ENCODE data around the gene TP53BP1.
A peak's percentile ranks its signal among the peaks of the same experiment; 100 is the strongest.

The TP53BP1 gene

DNA sequence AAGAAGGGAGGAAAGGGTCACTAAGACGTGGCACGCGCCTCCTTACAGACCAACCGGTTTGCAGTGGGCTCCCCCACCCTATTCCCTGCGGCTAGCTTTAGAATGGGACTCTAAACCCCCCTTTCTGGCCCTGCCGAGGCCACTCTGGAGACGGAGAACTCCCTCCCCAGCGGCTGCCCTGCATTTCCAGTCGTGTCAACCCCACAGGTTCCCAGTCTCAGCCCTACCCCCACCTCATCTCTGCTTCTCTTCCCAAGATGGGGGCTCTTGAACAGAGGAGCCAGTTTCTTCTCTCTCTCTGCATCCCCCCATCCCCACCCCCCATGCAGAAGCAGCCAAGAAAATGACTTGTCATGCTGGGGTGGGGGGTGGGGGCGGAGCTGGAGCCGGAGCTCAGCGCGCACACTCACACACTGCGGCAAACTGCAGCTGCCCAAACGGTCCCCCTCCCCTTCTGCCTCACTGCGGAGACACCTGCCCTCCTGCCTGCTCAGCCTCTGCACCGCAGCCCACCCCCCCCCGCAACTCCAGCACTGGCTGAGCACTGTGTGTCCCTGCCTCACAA lies 25.3 kb upstream of the TP53BP1 start:
- peaks cover 38% of the 10 kb centered on the region for H3K4me1 ChIP-seq (ENCODE audit: control insufficient read depth, insufficient read depth, low read length, unreplicated experiment)
- peak overlapping the region; percentile 13 for H2AFZ ChIP-seq (ENCODE audit: low read length, unreplicated experiment)
- H3K79me2 ChIP-seq (ENCODE audit: control insufficient read depth, insufficient read depth, low read length, unreplicated experiment), result peaks cover 19% of the 10 kb centered on the region
- peak overlapping the region; percentile 99 for H3K4me3 ChIP-seq (ENCODE audit: low read depth, low read length)
- peak overlapping the region; percentile 39; the same call in 1 of the 2 replicates for H3K27ac ChIP-seq (ENCODE audit: low read depth, low read length)
- H3K36me3 ChIP-seq (ENCODE audit: insufficient read depth, low read length), result peaks cover 29% of the 10 kb centered on the region
- no peaks in the 10 kb centered on the region for H3K27me3 ChIP-seq (ENCODE audit: insufficient read depth, low read length)

DNA sequence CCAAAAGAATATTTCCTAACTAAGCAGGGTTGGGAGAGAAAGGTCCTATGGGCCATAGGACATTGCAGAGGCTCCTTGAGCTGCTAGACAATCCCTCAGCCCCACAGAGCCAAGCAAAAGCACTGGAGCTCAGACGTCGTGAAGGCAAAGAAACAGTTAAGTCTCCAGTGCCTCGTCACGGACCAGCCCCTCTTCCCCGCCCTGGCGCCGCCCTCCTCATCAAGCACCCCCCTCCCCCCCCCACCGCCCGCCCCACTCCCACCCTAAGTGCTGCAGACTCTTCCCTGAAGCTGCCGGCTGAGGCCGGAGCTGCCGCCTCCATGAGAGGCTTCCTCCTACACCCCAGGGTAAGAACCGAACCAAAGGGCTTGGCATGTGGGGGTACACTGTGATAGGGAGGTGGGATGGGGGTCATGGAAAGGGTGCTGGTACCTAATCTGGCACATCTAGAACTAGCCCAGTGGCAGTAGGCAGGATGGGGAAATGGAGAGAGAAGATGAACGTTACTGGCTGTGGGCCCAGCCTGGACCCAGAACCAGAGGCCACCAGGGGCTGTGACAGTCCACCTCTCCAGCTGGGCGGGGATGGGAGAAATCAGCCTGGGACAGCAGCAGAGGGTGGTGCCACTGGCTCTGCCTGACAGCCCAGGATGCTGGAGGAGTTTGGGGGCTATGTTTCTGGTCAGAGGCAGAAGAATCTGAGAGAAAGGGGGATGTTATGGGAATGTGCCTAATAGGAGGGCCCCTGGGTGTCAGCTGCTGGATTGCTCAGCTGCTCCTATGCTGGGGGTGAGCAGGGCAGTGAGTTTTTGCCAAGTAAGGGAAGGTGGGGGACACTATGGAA lies 24.6 kb upstream of the TP53BP1 start, which contains the start of gene MAP1A:
Gene MAP1A (plus strand): TSS at position 255 of the 843 bp plus-strand sequence. CDS start 3,866 bp downstream, outside the sequence.
- Histone ChIP-seq H3K4me1 (ENCODE audit: control insufficient read depth, insufficient read depth, low read length, unreplicated experiment) (peaks cover 41% of the 10 kb centered on the region), H2AFZ (ENCODE audit: low read length, unreplicated experiment) (peak within 1 kb of the TSS; percentile 64), H3K36me3 (ENCODE audit: insufficient read depth, low read length) (peaks cover 22% of the 10 kb centered on the region), H3K79me2 (ENCODE audit: control insufficient read depth, insufficient read depth, low read length, unreplicated experiment) (peaks cover 19% of the 10 kb centered on the region), H3K4me3 (ENCODE audit: low read depth, low read length) (peak within 1 kb of the TSS; percentile 99), H3K27me3 (ENCODE audit: insufficient read depth, low read length) (no peaks in the 10 kb centered on the region), H3K27ac (ENCODE audit: low read depth, low read length) (peak within 1 kb of the TSS; percentile 39)

DNA sequence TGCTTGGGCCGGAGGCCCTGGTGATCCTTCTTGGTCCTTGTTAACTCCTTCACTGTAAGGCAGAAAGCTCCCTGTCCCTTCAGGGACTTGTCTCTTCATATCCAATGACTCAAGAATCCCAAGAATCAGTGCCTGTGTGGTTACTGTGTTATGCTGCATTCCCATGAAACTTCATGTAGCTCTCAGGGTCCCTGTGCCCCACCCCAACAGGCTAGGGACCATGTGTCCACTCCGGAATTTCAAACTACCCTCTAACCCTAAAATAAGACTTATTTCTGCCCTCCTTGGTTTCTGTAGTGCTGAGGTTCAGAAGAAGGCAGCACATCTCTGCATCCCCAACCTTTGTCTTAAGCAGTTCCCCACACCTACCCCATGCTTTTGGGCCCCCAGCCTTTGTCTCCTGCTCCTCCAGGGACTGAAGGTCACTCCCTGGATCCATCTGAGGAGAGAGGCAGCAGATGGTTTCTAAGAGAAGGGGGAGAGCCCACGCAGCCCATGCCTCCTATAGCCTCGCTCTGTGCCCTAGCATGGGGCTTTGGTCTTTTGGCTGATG lies 23.9 kb upstream of the TP53BP1 start:
- Histone ChIP-seq H3K27me3 (ENCODE audit: insufficient read depth, low read length) (no peaks in the 10 kb centered on the region), H3K4me1 (ENCODE audit: control insufficient read depth, insufficient read depth, low read length, unreplicated experiment) (peaks cover 41% of the 10 kb centered on the region), H3K27ac (ENCODE audit: low read depth, low read length) (peak overlapping the region; percentile 38), H3K4me3 (ENCODE audit: low read depth, low read length) (peak overlapping the region; percentile 99), H3K79me2 (ENCODE audit: control insufficient read depth, insufficient read depth, low read length, unreplicated experiment) (peaks cover 19% of the 10 kb centered on the region), H3K36me3 (ENCODE audit: insufficient read depth, low read length) (peaks cover 15% of the 10 kb centered on the region), H2AFZ (ENCODE audit: low read length, unreplicated experiment) (peak overlapping the region; percentile 34)

DNA sequence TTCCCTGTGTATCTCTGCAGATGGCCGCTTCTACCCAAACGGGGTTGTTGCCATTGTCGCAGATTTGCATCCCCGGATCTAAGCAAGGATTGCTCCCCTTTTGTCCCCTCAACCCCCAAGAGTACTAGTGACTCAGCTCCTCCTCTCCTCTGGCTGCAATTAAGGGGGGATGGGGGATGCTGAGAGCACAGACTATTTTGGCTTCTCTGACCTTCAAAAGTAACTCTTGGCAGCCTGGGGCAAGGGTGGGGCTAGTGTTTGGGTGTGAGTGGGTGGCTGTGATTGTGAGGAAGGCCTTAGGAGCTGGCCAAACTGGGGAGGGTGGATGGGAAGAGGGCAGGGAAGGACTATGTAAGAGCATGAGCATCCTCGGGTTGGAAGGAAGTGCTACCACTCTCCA lies 23.2 kb upstream of the TP53BP1 start:
- peak overlapping the region; percentile 99 for H3K4me3 ChIP-seq (ENCODE audit: low read depth, low read length)
- H2AFZ ChIP-seq (ENCODE audit: low read length, unreplicated experiment), result peak overlapping the region; percentile 64
- peaks cover 19% of the 10 kb centered on the region for H3K79me2 ChIP-seq (ENCODE audit: control insufficient read depth, insufficient read depth, low read length, unreplicated experiment)
- H3K36me3 ChIP-seq (ENCODE audit: insufficient read depth, low read length), result peaks cover 8% of the 10 kb centered on the region; the same call in 1 of the 2 replicates
- H3K27me3 ChIP-seq (ENCODE audit: insufficient read depth, low read length), result no peaks in the 10 kb centered on the region
- H3K27ac ChIP-seq (ENCODE audit: low read depth, low read length), result peak overlapping the region; percentile 38
- peaks cover 46% of the 10 kb centered on the region for H3K4me1 ChIP-seq (ENCODE audit: control insufficient read depth, insufficient read depth, low read length, unreplicated experiment)

DNA sequence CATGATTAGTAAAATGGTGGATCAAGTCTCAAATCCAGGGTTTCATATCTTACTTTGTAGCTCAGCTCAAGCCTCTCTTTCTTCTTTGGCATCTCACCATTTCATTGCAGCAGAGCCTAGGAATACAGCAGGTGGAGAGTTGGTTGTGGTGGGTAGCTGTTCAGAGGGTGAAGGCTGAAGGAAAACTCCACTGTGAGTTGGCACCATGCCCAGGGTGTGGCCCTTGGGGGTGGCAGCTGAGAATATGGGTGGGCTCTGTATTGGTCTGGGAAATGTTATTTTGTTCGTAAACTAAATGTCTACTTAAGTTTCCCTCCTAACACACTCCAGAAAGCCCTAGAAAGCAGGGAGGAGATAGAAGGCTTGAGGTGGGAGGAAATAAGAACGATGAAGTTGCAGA lies 22.8 kb upstream of the TP53BP1 start:
- Histone ChIP-seq H2AFZ (ENCODE audit: low read length, unreplicated experiment) (no peak overlapping the region), H3K4me3 (ENCODE audit: low read depth, low read length) (peak overlapping the region; percentile 99), H3K4me1 (ENCODE audit: control insufficient read depth, insufficient read depth, low read length, unreplicated experiment) (peaks cover 47% of the 10 kb centered on the region), H3K79me2 (ENCODE audit: control insufficient read depth, insufficient read depth, low read length, unreplicated experiment) (peaks cover 19% of the 10 kb centered on the region), H3K36me3 (ENCODE audit: insufficient read depth, low read length) (peaks cover 4% of the 10 kb centered on the region; the same call in 1 of the 2 replicates), H3K27ac (ENCODE audit: low read depth, low read length) (peak overlapping the region; percentile 38; the same call in 1 of the 2 replicates), H3K27me3 (ENCODE audit: insufficient read depth, low read length) (no peaks in the 10 kb centered on the region)

DNA sequence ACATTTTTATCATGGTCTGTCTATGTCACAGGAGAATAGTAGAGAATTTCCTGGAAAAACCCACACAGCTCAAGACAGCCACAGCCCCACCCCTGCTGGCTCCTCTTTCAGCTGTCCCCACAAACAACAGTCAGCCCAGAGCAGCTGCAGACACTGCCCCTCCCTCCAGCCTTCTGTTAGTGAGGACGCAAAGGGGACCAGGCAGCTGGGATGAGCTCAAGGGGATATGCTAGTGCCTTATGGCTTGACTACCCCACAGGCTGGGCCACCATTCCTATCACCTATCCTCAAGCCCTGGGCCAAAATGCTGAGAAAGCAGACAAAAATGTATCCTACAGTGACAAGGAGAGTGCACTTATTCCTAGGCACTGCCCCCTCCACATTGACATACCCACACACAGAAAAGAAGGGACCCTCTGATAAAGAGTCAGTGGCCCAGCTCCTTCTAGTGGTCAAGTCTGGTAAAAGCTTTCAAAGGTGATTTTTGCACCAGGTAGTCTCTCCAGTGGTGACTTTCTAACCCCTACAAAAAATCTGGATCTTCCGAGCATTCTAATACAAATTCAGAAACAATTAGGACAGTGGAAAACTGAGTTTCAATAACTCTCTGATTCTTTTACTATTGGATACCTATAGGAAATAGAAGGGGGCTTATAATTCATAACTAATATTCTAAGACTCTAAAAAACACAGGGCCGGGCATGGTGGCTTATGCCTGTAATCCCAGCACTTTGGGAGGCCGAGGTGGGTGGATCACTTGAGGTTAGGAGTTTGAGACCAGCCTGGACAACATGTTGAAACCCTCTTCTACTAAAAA lies 21.5 kb upstream of the TP53BP1 start:
- peaks cover 49% of the 10 kb centered on the region for H3K4me1 ChIP-seq (ENCODE audit: control insufficient read depth, insufficient read depth, low read length, unreplicated experiment)
- H3K4me3 ChIP-seq (ENCODE audit: low read depth, low read length), result 0 out of 2 replicates have a peak overlapping the region, but pooled peaks have one; percentile 2
- peak overlapping the region; percentile 89 for H2AFZ ChIP-seq (ENCODE audit: low read length, unreplicated experiment)
- H3K27ac ChIP-seq (ENCODE audit: low read depth, low read length), result peak overlapping the region; percentile 49
- no peaks in the 10 kb centered on the region for H3K36me3 ChIP-seq (ENCODE audit: insufficient read depth, low read length)
- H3K79me2 ChIP-seq (ENCODE audit: control insufficient read depth, insufficient read depth, low read length, unreplicated experiment), result peaks cover 12% of the 10 kb centered on the region
- no peaks in the 10 kb centered on the region for H3K27me3 ChIP-seq (ENCODE audit: insufficient read depth, low read length)

DNA sequence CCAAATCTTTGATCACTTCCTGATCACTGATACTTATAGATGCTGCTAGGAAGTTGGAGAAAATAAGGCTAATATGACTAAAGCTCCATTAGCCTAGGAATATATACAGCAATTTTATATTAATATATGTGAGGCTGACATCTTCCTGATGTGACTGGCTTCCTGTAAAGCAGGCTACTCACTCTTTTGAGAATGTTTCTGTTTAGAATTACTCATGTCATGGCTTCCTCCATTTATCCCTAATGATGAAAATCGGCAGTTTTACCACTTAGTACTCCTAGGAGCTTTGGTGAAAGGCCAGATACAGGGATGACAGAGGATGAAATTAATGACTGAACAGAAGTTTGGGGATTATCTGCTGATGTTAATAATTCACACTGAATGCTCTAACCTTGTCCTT lies 20.6 kb upstream of the TP53BP1 start:
- peaks cover 5% of the 10 kb centered on the region for H3K79me2 ChIP-seq (ENCODE audit: control insufficient read depth, insufficient read depth, low read length, unreplicated experiment)
- H3K4me1 ChIP-seq (ENCODE audit: control insufficient read depth, insufficient read depth, low read length, unreplicated experiment), result peaks cover 53% of the 10 kb centered on the region
- no peaks in the 10 kb centered on the region for H3K27me3 ChIP-seq (ENCODE audit: insufficient read depth, low read length)
- peak overlapping the region; percentile 49 for H3K27ac ChIP-seq (ENCODE audit: low read depth, low read length)
- H3K36me3 ChIP-seq (ENCODE audit: insufficient read depth, low read length), result no peaks in the 10 kb centered on the region
- H3K4me3 ChIP-seq (ENCODE audit: low read depth, low read length), result 0 out of 2 replicates have a peak overlapping the region, but pooled peaks have one; percentile 2
- peak overlapping the region; percentile 89 for H2AFZ ChIP-seq (ENCODE audit: low read length, unreplicated experiment)

DNA sequence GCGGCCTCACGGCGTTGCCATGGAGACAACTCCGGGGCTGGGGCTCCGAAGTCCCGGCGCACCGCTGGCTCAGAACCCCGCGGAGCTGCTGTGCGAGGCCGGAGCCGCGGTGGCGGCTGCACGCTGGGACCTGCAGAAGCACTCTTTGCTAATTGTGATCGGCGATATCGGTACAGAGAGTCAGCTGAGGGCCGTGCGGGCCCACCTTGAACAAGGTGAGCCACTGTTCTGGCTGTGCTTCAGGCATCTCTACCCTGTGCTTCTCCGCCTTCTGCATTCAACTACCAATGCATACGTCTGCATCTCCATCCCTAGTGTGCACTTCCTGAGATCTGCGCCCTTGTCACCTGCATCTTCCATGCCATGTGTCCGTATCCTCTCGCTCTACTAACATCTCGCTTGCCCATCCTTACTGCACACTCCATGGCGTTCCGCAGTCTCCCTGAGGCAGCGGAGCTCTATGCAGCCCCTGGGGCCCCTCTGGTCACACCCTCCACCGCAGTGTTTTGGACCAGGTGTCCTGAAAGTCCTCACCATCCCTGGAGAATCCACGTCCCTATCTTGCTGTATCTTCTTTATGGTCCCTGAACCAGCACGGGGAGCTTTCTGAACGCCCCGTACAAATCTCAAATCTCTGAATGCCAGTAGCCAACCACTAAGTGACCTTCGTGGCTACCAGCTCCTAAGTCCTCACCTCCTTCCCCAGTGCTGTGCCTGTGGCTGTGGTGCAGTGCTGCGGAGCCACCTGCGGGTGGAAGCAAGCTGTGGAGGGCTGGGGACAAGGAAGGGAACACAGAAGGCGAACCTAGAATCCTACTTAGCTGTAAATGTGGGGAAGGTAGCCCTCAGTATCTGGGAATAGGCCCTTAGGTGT lies 18.3 kb upstream of the TP53BP1 start:
- H3K79me2 ChIP-seq (ENCODE audit: control insufficient read depth, insufficient read depth, low read length, unreplicated experiment), result no peaks in the 10 kb centered on the region
- H3K4me3 ChIP-seq (ENCODE audit: low read depth, low read length), result peak overlapping the region; percentile 94
- no peak overlapping the region for H3K27ac ChIP-seq (ENCODE audit: low read depth, low read length)
- H3K4me1 ChIP-seq (ENCODE audit: control insufficient read depth, insufficient read depth, low read length, unreplicated experiment), result peaks cover 47% of the 10 kb centered on the region
- no peak overlapping the region for H2AFZ ChIP-seq (ENCODE audit: low read length, unreplicated experiment)
- H3K36me3 ChIP-seq (ENCODE audit: insufficient read depth, low read length), result no peaks in the 10 kb centered on the region
- no peaks in the 10 kb centered on the region for H3K27me3 ChIP-seq (ENCODE audit: insufficient read depth, low read length)

DNA sequence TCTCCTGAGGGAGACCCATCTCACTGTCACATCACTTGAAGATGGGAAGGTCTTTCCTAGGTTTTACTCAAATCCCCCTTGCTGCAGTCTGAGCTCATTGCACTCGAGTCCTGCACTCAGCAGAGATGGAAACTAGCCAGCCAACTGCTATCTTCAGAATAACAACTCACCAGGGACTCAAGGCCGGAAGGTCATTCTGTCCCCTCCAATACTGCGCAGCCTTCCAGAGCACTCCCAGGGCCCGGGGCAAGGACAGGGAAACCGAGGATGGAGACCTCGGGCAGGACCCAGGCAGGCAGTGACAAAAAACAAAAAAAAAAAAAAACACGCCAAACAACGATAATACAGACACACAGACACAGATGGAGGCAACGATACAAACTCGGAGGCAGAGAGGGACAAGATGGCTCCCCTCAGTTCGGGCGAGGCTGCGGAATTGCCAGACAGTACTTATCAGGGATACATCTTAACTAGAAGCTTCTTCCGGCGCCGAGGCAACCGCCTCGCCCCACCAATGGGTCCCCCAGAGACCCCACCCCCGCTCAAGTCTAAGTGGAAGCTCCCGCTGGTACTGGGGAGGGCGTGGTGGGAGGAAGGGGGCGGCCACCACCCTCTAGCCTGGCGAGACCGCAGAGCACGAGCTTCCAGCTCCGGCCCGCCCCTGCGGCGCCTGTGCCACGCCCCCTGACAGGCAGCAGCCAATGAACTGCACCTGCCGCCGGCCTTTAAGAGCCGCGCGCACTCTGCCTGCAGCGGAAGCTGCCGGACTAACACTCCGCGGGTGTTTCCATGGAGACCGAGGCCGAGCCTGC lies 17.4 kb upstream of the TP53BP1 start:
- Histone ChIP-seq H3K4me1 (ENCODE audit: control insufficient read depth, insufficient read depth, low read length, unreplicated experiment) (peaks cover 42% of the 10 kb centered on the region), H3K27me3 (ENCODE audit: insufficient read depth, low read length) (no peaks in the 10 kb centered on the region), H3K79me2 (ENCODE audit: control insufficient read depth, insufficient read depth, low read length, unreplicated experiment) (no peaks in the 10 kb centered on the region), H3K4me3 (ENCODE audit: low read depth, low read length) (peak overlapping the region; percentile 94), H3K27ac (ENCODE audit: low read depth, low read length) (peak overlapping the region; percentile 94), H3K36me3 (ENCODE audit: insufficient read depth, low read length) (no peaks in the 10 kb centered on the region), H2AFZ (ENCODE audit: low read length, unreplicated experiment) (peak overlapping the region; percentile 89)

All from ACC112 (cell line).